Ishikawa (cell line): ENCODE data around the gene PNPLA6.

Experiments used
- CEBPB ChIP-seq: IDR thresholded peaks from 2 replicates; pipeline ENCODE4 v1.6.1; 2012
- CREB1 ChIP-seq: IDR thresholded peaks from 2 replicates; pipeline ENCODE4 v1.6.1; 2012; ENCODE audit warnings: low read depth
- EGR1 ChIP-seq: IDR thresholded peaks from 2 replicates; pipeline ENCODE4 v1.6.1; 2012
- EP300 ChIP-seq: IDR thresholded peaks from 2 replicates; pipeline ENCODE4 v1.6.1; 2012; ENCODE audit warnings: borderline replicate concordance
- FOXM1 ChIP-seq: IDR thresholded peaks from 2 replicates; pipeline ENCODE4 v1.6.1; 2012; ENCODE audit warnings: low read depth, borderline replicate concordance
- MAX ChIP-seq: IDR thresholded peaks from 2 replicates; pipeline ENCODE4 v1.6.1; 2012
- NFIC ChIP-seq: IDR thresholded peaks from 2 replicates; pipeline ENCODE4 v1.6.1; 2012
- RAD21 ChIP-seq: IDR thresholded peaks from 2 replicates; pipeline ENCODE4 v1.6.1; 2012; ENCODE audit warnings: low read depth
- REST ChIP-seq: IDR thresholded peaks from 2 replicates; pipeline ENCODE4 v1.6.1; 2012; ENCODE audit warnings: low read depth, mild to moderate bottlenecking
- TAF1 ChIP-seq: IDR thresholded peaks from 2 replicates; pipeline ENCODE4 v1.6.1; 2012; ENCODE audit warnings: low read depth, mild to moderate bottlenecking
- TCF12 ChIP-seq: IDR thresholded peaks from 2 replicates; pipeline ENCODE4 v1.6.1; 2012; ENCODE audit warnings: low read depth
- TEAD4 ChIP-seq: IDR thresholded peaks from 2 replicates; pipeline ENCODE4 v1.6.1; 2012
- USF1 ChIP-seq: IDR thresholded peaks from 2 replicates; pipeline ENCODE4 v1.6.1; 2012
- YY1 ChIP-seq: IDR thresholded peaks from 2 replicates; pipeline ENCODE4 v1.6.1; 2012; ENCODE audit warnings: low read depth
- ZBTB7A ChIP-seq: IDR thresholded peaks from 2 replicates; pipeline ENCODE4 v1.6.1; 2012; ENCODE audit warnings: low read depth

The PNPLA6 gene

DNA sequence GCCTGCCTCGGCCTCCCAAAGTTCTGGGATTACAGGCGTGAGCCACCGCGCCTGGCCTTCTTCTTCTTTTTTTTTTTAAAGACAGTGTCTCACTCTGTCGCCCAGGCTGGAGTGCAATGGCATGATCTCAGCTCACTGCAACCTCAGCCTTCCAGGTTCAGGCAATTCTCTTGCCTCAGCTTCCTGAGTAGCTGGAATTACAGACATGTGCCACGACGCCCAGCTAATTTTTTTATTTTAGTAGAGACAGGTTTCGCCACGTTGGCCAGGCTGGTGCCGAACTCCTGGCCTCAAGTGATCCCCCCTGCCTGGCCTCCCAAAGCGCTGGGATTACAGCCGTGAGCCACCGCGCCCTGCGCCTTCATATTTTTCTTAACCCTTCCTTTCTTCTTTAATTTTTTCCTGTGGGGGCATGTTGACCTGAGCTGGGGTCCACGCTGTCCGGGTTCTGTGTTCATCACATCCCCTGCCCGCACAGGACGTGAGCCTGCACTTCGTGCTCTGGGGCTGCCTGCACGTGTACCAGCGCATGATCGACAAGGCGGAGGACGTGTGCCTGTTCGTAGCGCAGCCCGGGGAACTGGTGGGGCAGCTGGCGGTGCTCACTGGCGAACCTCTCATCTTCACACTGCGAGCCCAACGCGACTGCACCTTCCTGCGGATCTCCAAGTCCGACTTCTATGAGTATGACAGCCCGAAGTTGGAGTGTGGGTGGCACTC is 14.1 kb downstream of the PNPLA6 start:
- TF ChIP-seq NFIC = no peak
- TF ChIP-seq RAD21 = no peak
- no peak for TF ChIP-seq CEBPB
- TF ChIP-seq MAX = no peak

DNA sequence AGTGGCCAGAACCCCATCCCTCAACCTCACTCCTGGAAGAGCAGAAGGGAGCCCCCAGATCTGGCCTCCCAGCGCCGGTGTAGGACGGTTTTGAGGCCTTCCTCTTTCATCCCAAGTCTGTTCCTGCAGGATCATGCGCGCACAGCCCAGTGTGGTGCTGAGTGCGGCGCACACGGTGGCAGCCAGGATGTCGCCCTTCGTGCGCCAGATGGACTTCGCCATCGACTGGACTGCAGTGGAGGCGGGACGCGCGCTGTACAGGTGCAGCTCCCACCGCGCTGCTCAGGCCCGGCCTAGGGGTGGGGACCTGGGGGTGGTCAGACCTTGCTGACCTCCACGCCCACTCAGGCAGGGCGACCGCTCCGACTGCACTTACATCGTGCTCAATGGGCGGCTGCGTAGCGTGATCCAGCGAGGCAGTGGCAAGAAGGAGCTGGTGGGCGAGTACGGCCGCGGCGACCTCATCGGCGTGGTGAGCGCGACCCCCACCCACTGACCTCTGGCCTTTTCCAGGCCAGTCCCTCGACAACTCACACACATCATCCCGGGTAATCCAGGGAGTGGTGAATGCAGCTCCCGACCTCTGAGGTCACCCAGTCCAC is 14.8 kb downstream of the PNPLA6 start:
- TF ChIP-seq TAF1 = no peak
- TF ChIP-seq MAX = no peak
- no peak for TF ChIP-seq NFIC
- TF ChIP-seq EGR1 = no peak
- no peak for TF ChIP-seq REST
- TF ChIP-seq FOXM1 = no peak
- no peak for TF ChIP-seq TEAD4
- TF ChIP-seq CREB1 = no peak
- no peak for TF ChIP-seq YY1
- no peak for TF ChIP-seq RAD21
- no peak for TF ChIP-seq EP300
- no peak for TF ChIP-seq CEBPB
- no peak for TF ChIP-seq USF1
- no peak for TF ChIP-seq TCF12
- TF ChIP-seq ZBTB7A = no peak

DNA sequence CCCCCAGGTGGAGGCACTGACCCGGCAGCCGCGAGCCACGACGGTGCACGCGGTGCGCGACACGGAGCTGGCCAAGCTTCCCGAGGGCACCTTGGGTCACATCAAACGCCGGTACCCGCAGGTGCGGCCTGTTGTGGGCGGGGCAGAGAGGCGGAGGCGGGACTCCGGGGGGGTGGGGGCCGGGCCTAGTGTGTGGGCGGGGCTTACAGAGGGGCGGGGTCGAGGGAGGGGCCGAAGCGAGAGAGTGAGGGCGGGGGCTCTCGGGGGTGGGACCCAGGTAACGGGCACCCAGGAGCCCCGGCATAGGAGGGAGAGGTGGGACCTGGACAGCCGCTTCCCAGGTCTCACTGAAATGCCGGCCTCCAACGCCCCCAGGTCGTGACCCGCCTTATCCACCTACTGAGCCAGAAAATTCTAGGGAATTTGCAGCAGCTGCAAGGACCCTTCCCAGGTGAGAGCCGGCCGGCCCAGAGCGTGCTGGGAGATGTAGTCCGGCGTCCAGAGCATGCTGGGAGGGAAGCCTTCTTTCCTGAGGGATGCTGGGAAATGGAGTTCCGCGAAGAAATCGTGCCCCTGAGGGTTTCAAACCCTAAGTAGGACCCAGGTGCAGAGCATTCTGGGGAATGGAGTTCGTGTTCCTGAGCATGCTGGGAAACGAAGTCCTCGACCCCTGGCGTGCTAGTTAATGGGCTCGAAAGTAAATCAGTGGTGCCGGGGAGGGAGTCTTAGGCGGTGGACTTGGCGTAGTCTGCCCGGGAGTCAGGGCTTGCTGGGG is 15.7 kb downstream of the PNPLA6 start:
- TF ChIP-seq YY1 (peak; percentile 84), FOXM1 (no peak), MAX (peak; percentile 71), CREB1 (peak; percentile 33; the same call in 1 of the 2 replicates), REST (no peak), TCF12 (peak; percentile 77), TEAD4 (0 out of 2 replicates have a peak, but pooled peaks have one; percentile 32), USF1 (peak; percentile 49; the same call in 1 of the 2 replicates)

- TF ChIP-seq CREB1 = no peak
Observed at GRCh38 chr19:7552781-7553180, 17.3 kb downstream of the PNPLA6 start.

- TF ChIP-seq USF1 (no peak), EP300 (no peak), REST (no peak), ZBTB7A (no peak), FOXM1 (no peak), TAF1 (no peak), TEAD4 (no peak), EGR1 (no peak), CREB1 (no peak), YY1 (no peak), TCF12 (no peak), RAD21 (no peak), MAX (no peak), CEBPB (no peak), NFIC (no peak)
Observed at GRCh38 chr19:7554565-7554964, 19.0 kb downstream of the PNPLA6 start.
